GM18499 (cell line): Measurements from ENCODE around the gene NOD2.

Experiments
- ATAC-seq: cut with Tn5 transposase; IDR thresholded peaks from one replicate; pipeline ENCODE4 v1.9.1; 2021; ENCODE audit warnings: moderate number of reproducible peaks; ENCODE audit not compliant: insufficient read depth, unreplicated experiment

NOD2 gene

GRCh38 chr16:50692999-50693781 lies at the start of gene NOD2:
NOD2 (plus strand) TSS chr16:50693606; CDS start chr16:50699496, 5,890 bp downstream.
- no peak for ATAC-seq

- no peak for ATAC-seq
Observed at GRCh38 chr16:50644245-50644644, 49.2 kb upstream of the NOD2 start.

GRCh38 chr16:50644729-50645128 lies 48.7 kb upstream of the NOD2 start:
- no peak for ATAC-seq

- ATAC-seq: no peak
Observed at GRCh38 chr16:50645563-50646220, 47.7 kb upstream of the NOD2 start.

- no peak for ATAC-seq
Observed at GRCh38 chr16:50646345-50646744, 47.1 kb upstream of the NOD2 start.

GRCh38 chr16:50651835-50652438 lies 41.5 kb upstream of the NOD2 start:
- ATAC-seq: no peak

- ATAC-seq: no peak
Observed at GRCh38 chr16:50652836-50653425, 40.5 kb upstream of the NOD2 start.

- no peak for ATAC-seq
Observed at GRCh38 chr16:50653633-50654519, 39.5 kb upstream of the NOD2 start.

GRCh38 chr16:50655558-50656055 lies 37.8 kb upstream of the NOD2 start:
- ATAC-seq: no peak

GRCh38 chr16:50657241-50657640 lies 36.2 kb upstream of the NOD2 start:
- ATAC-seq: no peak

- ATAC-seq: no peak
Observed at GRCh38 chr16:50659806-50660205, 33.6 kb upstream of the NOD2 start.

GRCh38 chr16:50662306-50662940 lies 31.0 kb upstream of the NOD2 start:
- no peak for ATAC-seq

GRCh38 chr16:50664270-50664669 lies 29.1 kb upstream of the NOD2 start:
- no peak for ATAC-seq

GRCh38 chr16:50665128-50665878 lies 28.1 kb upstream of the NOD2 start:
- no peak for ATAC-seq

- peak; percentile 61 for ATAC-seq
Observed at GRCh38 chr16:50666658-50667496, 26.5 kb upstream of the NOD2 start.

GRCh38 chr16:50667497-50668367 lies 25.7 kb upstream of the NOD2 start:
- ATAC-seq: no peak
